Measurements from ENCODE around the gene SSBP3.

SSBP3 gene

DNA sequence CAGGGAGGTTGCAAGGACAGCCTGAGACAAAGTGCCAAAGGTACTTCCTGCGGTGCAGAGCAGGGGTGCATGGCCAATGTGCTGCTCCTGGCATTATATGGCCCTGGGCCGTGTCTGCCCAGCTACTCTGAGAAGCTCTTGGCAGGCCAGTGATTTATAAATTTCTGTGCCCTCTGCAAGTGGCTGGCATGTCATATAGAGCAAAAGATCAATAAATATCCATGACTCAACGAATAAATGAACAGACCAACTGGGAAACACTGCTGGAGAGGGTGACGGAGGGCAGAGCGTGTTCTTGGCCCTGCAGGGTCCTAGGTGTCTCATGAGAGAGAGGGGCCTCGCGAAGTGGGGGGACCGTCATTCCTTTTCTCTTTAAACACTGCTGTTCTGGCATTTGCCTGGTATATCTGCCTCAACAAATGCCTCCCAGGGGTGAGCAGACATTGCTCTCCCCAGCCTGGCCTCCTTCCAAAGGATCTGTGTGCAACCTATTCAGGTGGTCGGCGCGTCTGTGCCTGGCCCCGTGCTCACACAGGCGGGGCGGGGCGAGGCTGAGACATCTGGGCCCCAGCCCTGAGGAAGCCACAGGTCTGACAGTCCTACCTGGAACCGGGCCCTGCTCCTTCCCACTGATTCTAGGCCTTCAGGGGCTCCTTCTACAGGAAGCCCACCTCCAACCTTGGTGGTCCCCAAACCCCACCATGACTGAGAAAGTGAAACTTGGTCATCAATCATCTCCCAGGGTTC is 123.9 kb downstream of the SSBP3 start:
- DNase-seq, result no peak

DNA sequence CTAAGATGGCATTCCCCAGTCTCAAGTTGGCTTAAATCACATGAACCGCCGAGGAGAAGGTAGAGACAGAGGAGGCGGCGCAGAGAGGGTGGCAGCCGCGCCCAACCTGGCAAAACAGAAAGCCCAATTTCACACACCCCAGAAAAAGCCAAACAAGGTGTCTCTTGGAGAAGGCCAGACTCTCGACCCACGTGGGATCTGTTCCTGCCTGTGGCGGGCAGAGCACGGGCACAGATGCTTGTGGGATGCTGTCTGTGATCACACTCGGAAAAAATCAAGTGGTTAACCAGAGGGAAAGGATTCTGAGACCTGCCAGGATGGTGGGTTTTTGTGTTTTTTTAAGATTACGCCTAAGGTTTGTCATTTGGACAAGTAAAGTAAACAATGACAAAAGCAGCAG is 125.5 kb downstream of the SSBP3 start:
- no peak for DNase-seq

- no peak for DNase-seq
These were observed 126.7 kb downstream of the SSBP3 start for GRCh38 chr1:54279457-54279856.

- no peak for DNase-seq
These were observed 127.2 kb downstream of the SSBP3 start for GRCh38 chr1:54278941-54279422.

GRCh38 chr1:54277451-54278341 is 128.5 kb downstream of the SSBP3 start:
- no peak for DNase-seq

- DNase-seq, result no peak
These were observed 129.4 kb downstream of the SSBP3 start for GRCh38 chr1:54276617-54277450.

- no peak for DNase-seq
These were observed 130.8 kb downstream of the SSBP3 start for GRCh38 chr1:54275349-54275748.

GRCh38 chr1:54274881-54275280 is 131.3 kb downstream of the SSBP3 start:
- no peak for DNase-seq

GRCh38 chr1:54274448-54274847 is 131.7 kb downstream of the SSBP3 start:
- no peak for DNase-seq

GRCh38 chr1:54273795-54274163 is 132.4 kb downstream of the SSBP3 start:
- DNase-seq, result no peak

DNA sequence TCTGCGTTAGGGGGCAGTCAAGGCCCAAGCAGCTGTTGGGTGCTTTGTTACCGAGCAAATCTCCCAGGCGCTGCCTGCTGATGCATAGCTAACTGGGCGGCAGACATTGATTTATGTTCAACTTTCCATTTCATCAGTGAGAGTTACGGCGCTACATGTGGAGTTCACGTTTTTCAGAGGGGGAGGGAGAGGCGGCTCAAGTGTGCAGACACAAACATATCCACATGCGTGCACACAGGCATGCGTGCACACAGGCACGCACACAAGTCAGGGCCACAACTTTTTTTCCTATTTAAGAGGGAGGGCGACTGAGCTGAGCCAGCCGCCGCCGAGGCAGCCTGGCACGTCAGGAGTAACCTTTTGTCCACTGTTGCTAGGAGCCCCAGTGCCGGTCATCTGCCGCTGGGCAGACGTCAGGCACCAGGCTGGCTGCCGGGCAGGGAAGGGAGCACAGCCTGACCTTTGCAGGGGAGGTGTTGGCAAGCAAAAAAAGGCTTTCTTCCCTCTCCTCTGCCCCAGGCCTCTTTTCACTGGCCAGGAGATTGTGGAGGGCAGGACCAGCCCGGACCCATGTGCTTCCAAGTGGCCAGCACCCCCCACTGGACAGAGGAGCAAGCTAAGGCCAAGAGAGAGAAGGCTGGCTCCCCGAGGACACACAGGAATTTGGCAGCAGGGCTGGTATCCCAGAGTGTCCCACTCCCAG is 133.0 kb downstream of the SSBP3 start:
- DNase-seq, result peak; percentile 85 to 93

DNA sequence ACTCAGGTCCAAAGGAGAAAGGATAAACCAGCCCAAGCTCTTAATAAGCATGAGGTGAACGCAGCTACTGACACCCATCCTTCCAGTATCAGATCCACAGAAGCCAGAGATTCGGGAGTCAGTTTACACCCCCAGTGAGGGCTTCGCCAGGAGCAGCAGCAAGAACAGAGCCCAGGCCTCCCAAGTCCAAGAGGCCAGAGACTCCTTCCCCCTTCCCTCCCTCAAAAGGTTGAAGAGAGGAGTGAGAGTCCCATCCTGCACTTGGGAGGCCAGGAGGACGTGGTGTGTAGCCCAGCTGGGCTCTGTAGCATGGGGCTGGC is 133.5 kb downstream of the SSBP3 start:
- no peak for DNase-seq

- no peak for DNase-seq
These were observed 134.1 kb downstream of the SSBP3 start for GRCh38 chr1:54272134-54272533.

DNA sequence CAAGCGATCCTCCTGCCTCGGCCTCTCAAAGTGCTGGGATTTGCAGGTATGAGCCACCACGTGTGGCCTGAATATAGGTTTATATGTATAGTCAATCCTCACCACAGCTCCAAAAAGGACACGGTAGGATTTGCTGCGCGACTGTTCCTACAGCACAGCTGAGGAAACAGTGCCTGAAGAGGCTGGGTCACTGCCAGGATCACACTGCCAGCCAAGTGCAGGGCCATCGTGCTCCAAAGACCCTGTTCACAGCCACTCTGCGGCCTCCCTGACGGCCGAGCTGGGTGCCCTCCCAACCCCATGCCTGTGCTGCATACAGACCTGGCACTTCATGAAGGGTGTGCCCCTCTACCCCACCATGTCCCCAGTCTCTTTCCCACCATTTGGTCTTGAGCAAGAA is 134.9 kb downstream of the SSBP3 start:
- DNase-seq, result peak; percentile 46 to 63

- no peak for DNase-seq
These were observed 135.7 kb downstream of the SSBP3 start for GRCh38 chr1:54270543-54270942.

- DNase-seq, result no peak
These were observed 137.4 kb downstream of the SSBP3 start for GRCh38 chr1:54268762-54269297.

GRCh38 chr1:54267815-54268761 is 138.1 kb downstream of the SSBP3 start:
- DNase-seq, result no peak

- no peak for DNase-seq
These were observed 139.3 kb downstream of the SSBP3 start for GRCh38 chr1:54266908-54267307.

GRCh38 chr1:54266195-54266594 is 140.0 kb downstream of the SSBP3 start:
- no peak for DNase-seq

- no peak for DNase-seq
These were observed 140.5 kb downstream of the SSBP3 start for GRCh38 chr1:54265659-54266058.

- DNase-seq, result no peak
These were observed 141.1 kb downstream of the SSBP3 start for GRCh38 chr1:54265126-54265525.

Data from SHP77 (cell line).